DMS153 (cell line): ENCODE results near the gene SLC5A8.
"Not testable (repeated sequence)": the region's sequence is repeated elsewhere in the genome, so short reads cannot be mapped to it uniquely, and the experiment has no call there.

Experiments
- DNase-seq: peaks from one replicate; lab custom pipeline; 2025; lab: John Stamatoyannopoulos, UW

SLC5A8 gene

GRCh38 chr12:101168001-101168400 lies 42.0 kb downstream of the SLC5A8 start:
- no peak for DNase-seq

- no peak for DNase-seq
Observed at GRCh38 chr12:101166866-101167265, 43.2 kb downstream of the SLC5A8 start.

- DNase-seq, result no peak
Observed at GRCh38 chr12:101165319-101165718, 44.7 kb downstream of the SLC5A8 start.

GRCh38 chr12:101145777-101146431 lies 64.1 kb downstream of the SLC5A8 start:
- not testable (repeated sequence) for DNase-seq

GRCh38 chr12:101127521-101128219 lies 82.4 kb downstream of the SLC5A8 start:
- no peak for DNase-seq

- no peak for DNase-seq
Observed at GRCh38 chr12:101117842-101118241, 92.2 kb downstream of the SLC5A8 start.

GRCh38 chr12:101116911-101117310 lies 93.1 kb downstream of the SLC5A8 start:
- DNase-seq, result no peak

- DNase-seq, result no peak
Observed at GRCh38 chr12:101115326-101115725, 94.7 kb downstream of the SLC5A8 start.

DNA sequence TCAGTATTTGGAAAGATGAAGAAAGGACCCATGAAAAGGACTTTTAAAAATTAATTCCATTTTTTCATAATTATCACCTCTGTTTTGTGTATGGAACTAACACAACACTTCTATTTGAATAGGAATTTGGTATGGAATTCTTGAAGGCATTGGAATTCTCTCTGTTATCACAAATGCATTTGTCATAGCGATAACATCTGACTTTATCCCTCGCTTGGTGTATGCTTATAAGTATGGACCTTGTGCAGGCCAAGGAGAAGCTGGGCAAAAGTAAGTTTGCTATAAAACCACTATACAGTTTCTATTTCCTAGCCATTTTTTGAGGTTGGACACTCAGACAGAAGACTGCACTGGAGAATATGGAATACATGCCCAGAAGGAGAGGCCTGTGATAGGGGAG lies 98.6 kb downstream of the SLC5A8 start:
- no peak for DNase-seq

GRCh38 chr12:101110866-101111265 lies 99.2 kb downstream of the SLC5A8 start:
- no peak for DNase-seq

DNA sequence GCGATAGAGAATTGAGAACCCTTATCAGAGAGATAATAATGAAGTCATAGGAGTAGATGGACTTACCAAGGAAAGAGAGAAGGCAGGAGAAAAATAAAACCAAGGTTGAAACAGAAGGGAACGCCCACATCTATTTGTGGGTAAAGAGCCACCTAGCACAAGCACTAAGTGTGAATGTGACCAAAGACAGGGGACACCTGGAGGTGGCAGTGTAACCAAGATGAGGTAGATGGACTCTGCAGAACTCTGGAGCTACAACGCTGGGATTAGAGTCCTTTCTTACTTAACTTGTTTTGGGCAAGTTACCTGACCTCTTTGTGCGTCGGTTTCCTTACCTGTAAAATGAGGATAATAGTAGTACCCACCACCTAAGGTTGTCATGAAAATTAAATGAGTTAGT lies 101.9 kb downstream of the SLC5A8 start:
- no peak for DNase-seq

DNA sequence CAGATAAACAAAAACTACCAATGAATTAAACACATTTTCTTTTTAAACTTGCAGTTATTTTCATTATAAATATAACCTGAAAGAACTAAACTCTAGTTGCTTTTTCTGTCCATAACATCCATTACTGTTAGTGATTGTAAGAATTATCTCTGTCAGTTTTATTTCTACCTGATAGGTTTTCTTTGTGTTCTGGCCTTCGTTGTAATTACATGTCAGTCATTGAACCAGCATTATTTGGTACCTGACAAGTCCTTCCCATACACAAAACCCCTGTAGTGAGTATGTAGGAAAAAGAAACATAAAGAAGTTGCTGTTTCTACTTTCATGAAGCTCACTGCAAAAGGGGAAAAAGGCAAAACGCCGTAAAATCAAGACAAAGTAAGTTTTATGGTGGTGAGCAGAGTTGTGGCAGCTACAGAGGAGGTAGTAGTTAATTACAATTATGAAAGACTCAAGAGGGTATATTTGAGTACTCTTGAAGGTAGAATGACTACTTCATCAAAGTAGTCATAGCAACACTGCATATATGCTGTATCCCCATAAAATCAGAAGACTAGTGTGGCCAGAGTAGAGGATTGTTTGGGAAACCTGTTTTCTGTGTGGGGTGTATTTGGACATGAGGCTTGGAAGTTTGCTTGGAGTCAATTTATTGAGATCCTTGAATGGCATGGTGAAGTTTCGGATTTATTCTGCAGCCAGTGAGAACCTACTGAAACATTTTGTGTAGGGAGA lies 102.8 kb downstream of the SLC5A8 start:
- DNase-seq, result no peak
